ENCODE results near the gene ZNFX1.

DNA sequence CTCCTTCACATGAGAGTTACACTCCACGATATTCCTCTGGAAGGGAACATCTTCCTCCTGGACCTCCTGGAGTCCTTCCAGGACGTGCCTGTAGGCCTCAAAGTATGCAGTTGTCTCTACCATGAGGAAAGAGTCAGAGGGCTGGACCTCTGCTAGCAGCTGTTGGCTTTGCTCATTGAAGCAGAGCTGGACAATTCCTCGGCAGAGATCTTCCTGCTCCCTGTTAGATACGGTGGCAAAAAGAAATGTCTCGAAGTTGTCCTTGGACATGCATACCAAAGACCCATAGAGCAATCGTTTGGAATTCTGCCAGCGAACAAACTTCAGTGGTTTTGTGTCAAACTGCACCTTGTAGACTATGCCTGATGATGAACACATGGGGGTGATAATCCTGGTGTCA, 7.7 kb downstream of the ZNFX1 start:
- TF ChIP-seq, protein P1, sequence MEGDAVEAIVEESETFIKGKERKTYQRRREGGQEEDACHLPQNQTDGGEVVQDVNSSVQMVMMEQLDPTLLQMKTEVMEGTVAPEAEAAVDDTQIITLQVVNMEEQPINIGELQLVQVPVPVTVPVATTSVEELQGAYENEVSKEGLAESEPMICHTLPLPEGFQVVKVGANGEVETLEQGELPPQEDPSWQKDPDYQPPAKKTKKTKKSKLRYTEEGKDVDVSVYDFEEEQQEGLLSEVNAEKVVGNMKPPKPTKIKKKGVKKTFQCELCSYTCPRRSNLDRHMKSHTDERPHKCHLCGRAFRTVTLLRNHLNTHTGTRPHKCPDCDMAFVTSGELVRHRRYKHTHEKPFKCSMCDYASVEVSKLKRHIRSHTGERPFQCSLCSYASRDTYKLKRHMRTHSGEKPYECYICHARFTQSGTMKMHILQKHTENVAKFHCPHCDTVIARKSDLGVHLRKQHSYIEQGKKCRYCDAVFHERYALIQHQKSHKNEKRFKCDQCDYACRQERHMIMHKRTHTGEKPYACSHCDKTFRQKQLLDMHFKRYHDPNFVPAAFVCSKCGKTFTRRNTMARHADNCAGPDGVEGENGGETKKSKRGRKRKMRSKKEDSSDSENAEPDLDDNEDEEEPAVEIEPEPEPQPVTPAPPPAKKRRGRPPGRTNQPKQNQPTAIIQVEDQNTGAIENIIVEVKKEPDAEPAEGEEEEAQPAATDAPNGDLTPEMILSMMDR (IDR thresholded peaks at IDR 0.05; ENCODE audit: low read depth, low read length): no peak
- TF ChIP-seq EZH2phosphoT487 (IDR thresholded peaks at IDR 0.05; ENCODE audit: low read depth): no peak
